ENCODE data around the gene G6PC1. TPM values are rescaled to one million over a fixed set of nuclear protein-coding genes. Genes with fewer than 3 reads are reported as not detected.

Gene G6PC1
- total and polyA plus RNA-seq, 2 of the 13 experiments (the other 11 are each of a cell fraction or from before 2014, with no cell fraction given), result 1.7 to 37.9 TPM

DNA sequence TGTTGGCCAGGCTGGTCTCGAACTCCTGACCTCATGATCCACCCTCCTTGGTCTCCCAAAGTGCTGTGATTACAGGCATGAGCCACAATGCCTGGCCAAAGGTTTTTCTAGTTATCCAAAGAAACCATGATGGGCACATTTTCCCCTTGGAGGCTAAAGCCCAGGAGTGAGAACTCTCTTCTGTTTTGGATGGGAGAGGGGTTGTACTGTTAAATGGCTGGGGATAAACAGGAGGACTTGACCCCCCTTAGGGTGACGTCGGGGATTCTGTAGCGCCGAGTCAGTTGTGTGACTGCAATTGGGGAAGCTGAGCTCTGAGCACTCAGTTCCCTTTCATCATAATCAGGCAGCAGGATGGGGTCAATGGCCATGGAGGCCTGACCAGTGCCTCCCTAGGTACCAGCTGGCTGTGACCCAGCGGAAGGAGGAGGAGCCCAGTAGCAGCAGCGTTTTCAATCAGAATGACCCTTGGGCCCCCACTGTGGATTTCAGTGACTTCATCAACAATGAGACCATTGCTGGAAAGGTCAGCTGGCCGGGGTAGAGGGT, 45.5 kb upstream of the G6PC1 start (continued):
- TF ChIP-seq, protein P1, sequence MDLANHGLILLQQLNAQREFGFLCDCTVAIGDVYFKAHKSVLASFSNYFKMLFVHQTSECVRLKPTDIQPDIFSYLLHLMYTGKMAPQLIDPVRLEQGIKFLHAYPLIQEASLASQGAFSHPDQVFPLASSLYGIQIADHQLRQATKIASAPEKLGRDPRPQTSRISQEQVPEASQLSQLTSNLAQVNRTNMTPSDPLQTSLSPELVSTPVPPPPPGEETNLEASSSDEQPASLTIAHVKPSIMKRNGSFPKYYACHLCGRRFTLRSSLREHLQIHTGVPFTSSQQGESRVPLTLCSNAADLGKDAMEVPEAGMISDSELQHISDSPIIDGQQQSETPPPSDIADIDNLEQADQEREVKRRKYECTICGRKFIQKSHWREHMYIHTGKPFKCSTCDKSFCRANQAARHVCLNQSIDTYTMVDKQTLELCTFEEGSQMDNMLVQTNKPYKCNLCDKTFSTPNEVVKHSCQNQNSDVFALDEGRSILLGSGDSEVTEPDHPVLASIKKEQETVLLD (CRISPR knock-in tag; IDR thresholded peaks at IDR 0.05; ENCODE audit: low read depth), result no peak
- TF ChIP-seq ZNF75D (CRISPR knock-in tag; IDR thresholded peaks at IDR 0.05; ENCODE audit: borderline replicate concordance), result no peak
- peak; percentile 64; the same call in 1 of the 2 replicates for TF ChIP-seq NR2F2 (IDR thresholded peaks at IDR 0.05; ENCODE audit: borderline replicate concordance, low read depth)
- peak; percentile 44; the same call in 1 of the 2 replicates for TF ChIP-seq HOXD1 (CRISPR knock-in tag; IDR thresholded peaks at IDR 0.05)
- peak; percentile 21; the same call in 1 of the 2 replicates for TF ChIP-seq ATF7 (IDR thresholded peaks at IDR 0.05)
- peak; percentile 83 for TF ChIP-seq ATF7 (CRISPR knock-in tag; IDR thresholded peaks at IDR 0.05)
- peak; percentile 39; the same call in 1 of the 2 replicates for TF ChIP-seq MYC (CRISPR knock-in tag; IDR thresholded peaks at IDR 0.05; ENCODE audit: borderline replicate concordance)
- TF ChIP-seq TOPORS (CRISPR knock-in tag; IDR thresholded peaks at IDR 0.05), result peak; percentile 72; the same call in 1 of the 2 replicates
- no peak for TF ChIP-seq MAFG (CRISPR knock-in tag; IDR thresholded peaks at IDR 0.05)
- TF ChIP-seq, protein P2, sequence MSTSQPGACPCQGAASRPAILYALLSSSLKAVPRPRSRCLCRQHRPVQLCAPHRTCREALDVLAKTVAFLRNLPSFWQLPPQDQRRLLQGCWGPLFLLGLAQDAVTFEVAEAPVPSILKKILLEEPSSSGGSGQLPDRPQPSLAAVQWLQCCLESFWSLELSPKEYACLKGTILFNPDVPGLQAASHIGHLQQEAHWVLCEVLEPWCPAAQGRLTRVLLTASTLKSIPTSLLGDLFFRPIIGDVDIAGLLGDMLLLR (CRISPR knock-in tag; IDR thresholded peaks at IDR 0.05), result no peak
- TF ChIP-seq ASH2L (IDR thresholded peaks at IDR 0.05; ENCODE audit: insufficient read length, low read depth, low read length), result no peak
- no peak for TF ChIP-seq ZIK1 (CRISPR knock-in tag; IDR thresholded peaks at IDR 0.05; ENCODE audit: borderline replicate concordance, low read depth)
- TF ChIP-seq ZNF543 (CRISPR knock-in tag; IDR thresholded peaks at IDR 0.05), result no peak
- TF ChIP-seq ZNF790 (CRISPR knock-in tag; IDR thresholded peaks at IDR 0.05; ENCODE audit: borderline replicate concordance), result no peak
- no peak for TF ChIP-seq MLLT10 (CRISPR knock-in tag; IDR thresholded peaks at IDR 0.05)
- no peak for TF ChIP-seq SIX4 (CRISPR knock-in tag; IDR thresholded peaks at IDR 0.05)
- TF ChIP-seq ZNF33A (CRISPR knock-in tag; IDR thresholded peaks at IDR 0.05; ENCODE audit: borderline replicate concordance), result no peak
- no peak for TF ChIP-seq EZH2 (conservative IDR thresholded peaks at IDR 0.05; ENCODE audit: low read depth, low read length)
- TF ChIP-seq ZBTB21 (CRISPR knock-in tag; IDR thresholded peaks at IDR 0.05), result peak; percentile 35; the same call in 1 of the 2 replicates
- TF ChIP-seq ZNF562 (CRISPR knock-in tag; IDR thresholded peaks at IDR 0.05; ENCODE audit: borderline replicate concordance), result no peak
- TF ChIP-seq ZNF556 (CRISPR knock-in tag; IDR thresholded peaks at IDR 0.05; ENCODE audit: borderline replicate concordance), result no peak; the same call in 1 of the 2 replicates
- TF ChIP-seq, protein P3, sequence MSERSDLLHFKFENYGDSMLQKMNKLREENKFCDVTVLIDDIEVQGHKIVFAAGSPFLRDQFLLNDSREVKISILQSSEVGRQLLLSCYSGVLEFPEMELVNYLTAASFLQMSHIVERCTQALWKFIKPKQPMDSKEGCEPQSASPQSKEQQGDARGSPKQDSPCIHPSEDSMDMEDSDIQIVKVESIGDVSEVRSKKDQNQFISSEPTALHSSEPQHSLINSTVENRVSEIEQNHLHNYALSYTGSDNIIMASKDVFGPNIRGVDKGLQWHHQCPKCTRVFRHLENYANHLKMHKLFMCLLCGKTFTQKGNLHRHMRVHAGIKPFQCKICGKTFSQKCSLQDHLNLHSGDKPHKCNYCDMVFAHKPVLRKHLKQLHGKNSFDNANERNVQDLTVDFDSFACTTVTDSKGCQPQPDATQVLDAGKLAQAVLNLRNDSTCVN (CRISPR knock-in tag; IDR thresholded peaks at IDR 0.05; ENCODE audit: borderline replicate concordance), result no peak
- TF ChIP-seq PHF5A (CRISPR knock-in tag; IDR thresholded peaks at IDR 0.05; ENCODE audit: low read depth, unreplicated experiment), result peak; percentile 18
- peak; percentile 67 for TF ChIP-seq ZFX (CRISPR knock-in tag; IDR thresholded peaks at IDR 0.05; ENCODE audit: low read depth)
- no peak; the same call in 1 of the 2 replicates for TF ChIP-seq ZNF331 (CRISPR knock-in tag; IDR thresholded peaks at IDR 0.05)
- no peak for TF ChIP-seq ZNF563 (CRISPR knock-in tag; IDR thresholded peaks at IDR 0.05)
- TF ChIP-seq RARG (CRISPR knock-in tag; IDR thresholded peaks at IDR 0.05; ENCODE audit: low read depth), result no peak
- TF ChIP-seq ZNF747 (CRISPR knock-in tag; IDR thresholded peaks at IDR 0.05; ENCODE audit: borderline replicate concordance), result 0 out of 2 replicates have a peak, but pooled peaks have one; percentile 62

Data from HepG2 (cell line).